GM23338 (cell line): Measurements from ENCODE around the gene SETD1A. TPM values are rescaled to one million over a fixed set of nuclear protein-coding genes. Genes with fewer than 3 reads are reported as not detected.

Experiments used
- ATAC-seq: fragments of 200-7000 bp; cut with Tn5 transposase; 3 replicates; pipeline ENCODE4 v1.9.1; 2020
- DNase-seq: peaks from one replicate; pipeline ENCODE4 v3.0.0-alpha.2; 2015; ENCODE audit warnings: low spot score
- H2AFZ ChIP-seq: fragments of 200-600 bp; sonication (generic); 2 replicates; pipeline ENCODE4 v1.8.0; 2016; ENCODE audit warnings: antibody characterized with exemption, mild to moderate bottlenecking, moderate library complexity
- H3F3A ChIP-seq: fragments of 200-600 bp; sonication (generic); replicated peaks from 2 replicates; pipeline ENCODE4 v1.8.0; 2017; ENCODE audit warnings: antibody characterized with exemption, mixed run types, low read depth
- H3K27ac ChIP-seq: fragments of 200-600 bp; sonication (generic); 2 replicates; pipeline ENCODE4 v1.6.1; 2016; ENCODE audit warnings: low read depth
- H3K27me3 ChIP-seq: fragments of 200-600 bp; sonication (generic); 2 replicates; pipeline ENCODE4 v1.8.0; 2016; ENCODE audit warnings: mild to moderate bottlenecking, mixed run types, moderate library complexity; ENCODE audit not compliant: insufficient read depth
- H3K36me3 ChIP-seq: fragments of 200-600 bp; sonication (generic); 2 replicates; pipeline ENCODE4 v1.8.0; 2016; ENCODE audit warnings: mild to moderate bottlenecking; ENCODE audit not compliant: insufficient read depth
- H3K4me1 ChIP-seq: fragments of 200-600 bp; sonication (generic); 2 replicates; pipeline ENCODE4 v1.8.0; 2016; ENCODE audit warnings: mild to moderate bottlenecking, moderate library complexity; ENCODE audit not compliant: insufficient read depth
- H3K4me2 ChIP-seq: fragments of 200-600 bp; sonication (generic); 2 replicates; pipeline ENCODE4 v1.7.1; 2017; ENCODE audit warnings: mixed run types
- H3K4me3 ChIP-seq: fragments of 200-600 bp; sonication (generic); 2 replicates; pipeline ENCODE4 v1.6.1; 2016; ENCODE audit warnings: mixed run types
- H3K79me2 ChIP-seq: fragments of 200-600 bp; sonication (generic); replicated peaks from 2 replicates; pipeline ENCODE4 v1.8.0; 2017; ENCODE audit warnings: mild to moderate bottlenecking; ENCODE audit not compliant: insufficient read depth
- H3K9me2 ChIP-seq: fragments of 200-600 bp; sonication (generic); 2 replicates; pipeline ENCODE4 v1.8.0; 2017; ENCODE audit not compliant: insufficient read depth
- H4K20me1 ChIP-seq: fragments of 200-600 bp; sonication (generic); replicated peaks from 2 replicates; pipeline ENCODE4 v1.8.0; 2017; ENCODE audit warnings: mild to moderate bottlenecking; ENCODE audit not compliant: insufficient read depth
- H3K27ac Mint-ChIP-seq: 2 replicates; pipeline ENCODE4 v1.8.0; 2020; ENCODE audit warnings: inconsistent platforms, mild to moderate bottlenecking, moderate library complexity, mixed read lengths
- H3K27me3 Mint-ChIP-seq: 3 replicates; pipeline ENCODE4 v1.8.0; 2022; ENCODE audit warnings: low read depth, mild to moderate bottlenecking, moderate library complexity, mixed read lengths, inconsistent platforms; ENCODE audit not compliant: insufficient read depth, poor library complexity
- H3K36me3 Mint-ChIP-seq: 3 replicates; pipeline ENCODE4 v1.8.0; 2021; ENCODE audit warnings: low read depth, mild to moderate bottlenecking, inconsistent platforms, moderate library complexity, mixed read lengths
- H3K4me1 Mint-ChIP-seq: 3 replicates; pipeline ENCODE4 v1.8.0; 2020; ENCODE audit warnings: mild to moderate bottlenecking, inconsistent platforms, mixed read lengths
- H3K4me3 Mint-ChIP-seq: 3 replicates; pipeline ENCODE4 v1.8.0; 2021; ENCODE audit warnings: moderate library complexity, mild to moderate bottlenecking, inconsistent platforms, mixed read lengths
- H3K9me3 Mint-ChIP-seq: 3 replicates; pipeline ENCODE4 v1.8.0; 2020; ENCODE audit warnings: moderate library complexity, mild to moderate bottlenecking, inconsistent platforms, mixed read lengths
- EZH2 ChIP-seq: fragments of 200-600 bp; sonication (generic); IDR thresholded peaks from one replicate; pipeline ENCODE4 v1.8.0; 2017; ENCODE audit warnings: antibody characterized with exemption, mild to moderate bottlenecking, low read depth; ENCODE audit not compliant: unreplicated experiment
- EZH2phosphoT487 ChIP-seq: fragments of 200-600 bp; sonication (generic); IDR thresholded peaks from one replicate; pipeline ENCODE4 v1.8.1; 2018; ENCODE audit warnings: antibody characterized with exemption; ENCODE audit not compliant: unreplicated experiment
- NANOG ChIP-seq: IDR thresholded peaks from 2 replicates; pipeline ENCODE4 v1.6.1; 2016; ENCODE audit warnings: antibody characterized with exemption, borderline replicate concordance
- POLR2AphosphoS5 ChIP-seq: IDR thresholded peaks from 2 replicates; pipeline ENCODE4 v1.6.1; 2016; ENCODE audit warnings: antibody characterized with exemption, low read depth
- STAT1 ChIP-seq: IDR thresholded peaks from one replicate; pipeline ENCODE4 v1.6.1; 2016; ENCODE audit warnings: antibody characterized with exemption; ENCODE audit not compliant: unreplicated experiment
- ZNF114 ChIP-seq: fragments of 250-450 bp; sonication (Bioruptor Pico); IDR thresholded peaks from 2 replicates; pipeline ENCODE4 v1.5.0; 2020; ENCODE audit warnings: mild to moderate bottlenecking, moderate library complexity
- ZNF331 ChIP-seq: fragments of 250-450 bp; sonication (Bioruptor Pico); IDR thresholded peaks from 2 replicates; pipeline ENCODE4 v1.5.0; 2020; ENCODE audit warnings: low read depth, mild to moderate bottlenecking, moderate library complexity
- polyA plus RNA-seq: library from polyadenylated mRNA; unstranded; fragments of >200 nt; fragmentation: Nextera tagmentation; extraction: Ambion mirVana; gene quantifications from 2 replicates; pipeline ENCODE4 v1.2.1, GENCODE V29; 2016
- total RNA-seq: library from RNA; depleted of rRNA; stranded (reverse); fragments of >200 nt; shearing (Covaris generic); gene quantifications from 2 replicates; pipeline ENCODE4 v1.2.3, GENCODE V29; 2014
- TF ChIP-seq, protein P1 (sequence below): IDR thresholded peaks from 2 replicates; pipeline ENCODE4 v1.6.1; 2016; ENCODE audit warnings: antibody characterized with exemption
- TF ChIP-seq, protein P2 (sequence below): IDR thresholded peaks from one replicate; pipeline ENCODE4 v1.6.1; 2018; ENCODE audit warnings: antibody characterized with exemption; ENCODE audit not compliant: unreplicated experiment
- TF ChIP-seq, protein P3 (sequence below): fragments of 250-450 bp; sonication (Bioruptor Pico); IDR thresholded peaks from 2 replicates; pipeline ENCODE4 v1.5.0; 2020; ENCODE audit warnings: mild to moderate bottlenecking, moderate library complexity
- TF ChIP-seq, protein P4 (sequence below), 2 experiments: fragments of 200-600 bp in 1 of 2; sonication (generic) in 1 of 2; conservative IDR thresholded peaks; 2 replicates each; pipeline versions ENCODE4 v1.5.1 to v1.6.1; 2016 to 2017; ENCODE audit warnings: antibody characterized with exemption in 2 of 2, low read depth in 2 of 2, mild to moderate bottlenecking in 2 of 2, moderate library complexity in 1 of 2

The SETD1A gene
- total and polyA plus RNA-seq, 2 experiments from 2014 or later, result 10.8 to 21.9 TPM

DNA sequence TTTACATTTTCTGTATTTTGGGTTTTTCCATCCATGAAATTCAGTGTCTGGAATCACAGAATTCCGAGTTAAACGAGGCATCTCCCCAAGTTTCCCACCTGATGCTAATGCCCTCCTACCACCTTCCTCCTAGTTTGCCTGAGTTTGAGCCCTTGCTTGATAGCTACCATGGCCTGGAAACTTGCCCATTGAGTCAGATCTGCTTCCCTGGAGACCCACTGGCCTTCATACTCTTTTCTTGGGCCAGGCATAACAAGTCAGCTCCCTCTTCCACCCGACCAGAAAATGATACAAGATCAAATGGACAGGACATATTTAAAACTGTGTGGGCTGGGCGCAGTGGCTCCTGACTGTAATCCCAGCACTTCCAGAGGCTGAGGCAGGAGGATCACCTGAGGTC lies 10.2 kb downstream of the SETD1A start:
- Mint-ChIP-seq H3K36me3 (peaks cover 88% of the 10 kb centered on the region), H3K4me1 (no peaks in the 10 kb centered on the region; the same call in 2 of the 3 replicates), H3K9me3 (no peaks in the 10 kb centered on the region), H3K4me3 (no peak overlapping the region), H3K27me3 (peaks cover 9% of the 10 kb centered on the region), H3K27ac (no peak overlapping the region)
- Histone ChIP-seq H3K27ac (no peak overlapping the region), H3K4me3 (no peak overlapping the region), H4K20me1 (peaks cover 6% of the 10 kb centered on the region), H3K4me2 (no peak overlapping the region), H3K9me2 (no peaks in the 10 kb centered on the region), H3K27me3 (no peaks in the 10 kb centered on the region), H3F3A (no peaks in the 10 kb centered on the region), H3K79me2 (peaks cover 3% of the 10 kb centered on the region; the same call in 1 of the 2 replicates), H2AFZ (no peak overlapping the region), H3K36me3 (peaks cover 41% of the 10 kb centered on the region), H3K4me1 (no peaks in the 10 kb centered on the region)
- ATAC-seq (no peak), DNase-seq (no peak)
- TF ChIP-seq ZNF331 (CRISPR knock-in tag) (no peak), NANOG (no peak), STAT1 (no peak), ZNF114 (CRISPR knock-in tag) (no peak), EZH2phosphoT487 (no peak), POLR2AphosphoS5 (no peak), EZH2 (no peak)
- TF ChIP-seq, protein P1, sequence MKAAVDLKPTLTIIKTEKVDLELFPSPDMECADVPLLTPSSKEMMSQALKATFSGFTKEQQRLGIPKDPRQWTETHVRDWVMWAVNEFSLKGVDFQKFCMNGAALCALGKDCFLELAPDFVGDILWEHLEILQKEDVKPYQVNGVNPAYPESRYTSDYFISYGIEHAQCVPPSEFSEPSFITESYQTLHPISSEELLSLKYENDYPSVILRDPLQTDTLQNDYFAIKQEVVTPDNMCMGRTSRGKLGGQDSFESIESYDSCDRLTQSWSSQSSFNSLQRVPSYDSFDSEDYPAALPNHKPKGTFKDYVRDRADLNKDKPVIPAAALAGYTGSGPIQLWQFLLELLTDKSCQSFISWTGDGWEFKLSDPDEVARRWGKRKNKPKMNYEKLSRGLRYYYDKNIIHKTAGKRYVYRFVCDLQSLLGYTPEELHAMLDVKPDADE, result no peak
- TF ChIP-seq, protein P2, sequence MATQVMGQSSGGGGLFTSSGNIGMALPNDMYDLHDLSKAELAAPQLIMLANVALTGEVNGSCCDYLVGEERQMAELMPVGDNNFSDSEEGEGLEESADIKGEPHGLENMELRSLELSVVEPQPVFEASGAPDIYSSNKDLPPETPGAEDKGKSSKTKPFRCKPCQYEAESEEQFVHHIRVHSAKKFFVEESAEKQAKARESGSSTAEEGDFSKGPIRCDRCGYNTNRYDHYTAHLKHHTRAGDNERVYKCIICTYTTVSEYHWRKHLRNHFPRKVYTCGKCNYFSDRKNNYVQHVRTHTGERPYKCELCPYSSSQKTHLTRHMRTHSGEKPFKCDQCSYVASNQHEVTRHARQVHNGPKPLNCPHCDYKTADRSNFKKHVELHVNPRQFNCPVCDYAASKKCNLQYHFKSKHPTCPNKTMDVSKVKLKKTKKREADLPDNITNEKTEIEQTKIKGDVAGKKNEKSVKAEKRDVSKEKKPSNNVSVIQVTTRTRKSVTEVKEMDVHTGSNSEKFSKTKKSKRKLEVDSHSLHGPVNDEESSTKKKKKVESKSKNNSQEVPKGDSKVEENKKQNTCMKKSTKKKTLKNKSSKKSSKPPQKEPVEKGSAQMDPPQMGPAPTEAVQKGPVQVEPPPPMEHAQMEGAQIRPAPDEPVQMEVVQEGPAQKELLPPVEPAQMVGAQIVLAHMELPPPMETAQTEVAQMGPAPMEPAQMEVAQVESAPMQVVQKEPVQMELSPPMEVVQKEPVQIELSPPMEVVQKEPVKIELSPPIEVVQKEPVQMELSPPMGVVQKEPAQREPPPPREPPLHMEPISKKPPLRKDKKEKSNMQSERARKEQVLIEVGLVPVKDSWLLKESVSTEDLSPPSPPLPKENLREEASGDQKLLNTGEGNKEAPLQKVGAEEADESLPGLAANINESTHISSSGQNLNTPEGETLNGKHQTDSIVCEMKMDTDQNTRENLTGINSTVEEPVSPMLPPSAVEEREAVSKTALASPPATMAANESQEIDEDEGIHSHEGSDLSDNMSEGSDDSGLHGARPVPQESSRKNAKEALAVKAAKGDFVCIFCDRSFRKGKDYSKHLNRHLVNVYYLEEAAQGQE, result no peak
- TF ChIP-seq, protein P3, sequence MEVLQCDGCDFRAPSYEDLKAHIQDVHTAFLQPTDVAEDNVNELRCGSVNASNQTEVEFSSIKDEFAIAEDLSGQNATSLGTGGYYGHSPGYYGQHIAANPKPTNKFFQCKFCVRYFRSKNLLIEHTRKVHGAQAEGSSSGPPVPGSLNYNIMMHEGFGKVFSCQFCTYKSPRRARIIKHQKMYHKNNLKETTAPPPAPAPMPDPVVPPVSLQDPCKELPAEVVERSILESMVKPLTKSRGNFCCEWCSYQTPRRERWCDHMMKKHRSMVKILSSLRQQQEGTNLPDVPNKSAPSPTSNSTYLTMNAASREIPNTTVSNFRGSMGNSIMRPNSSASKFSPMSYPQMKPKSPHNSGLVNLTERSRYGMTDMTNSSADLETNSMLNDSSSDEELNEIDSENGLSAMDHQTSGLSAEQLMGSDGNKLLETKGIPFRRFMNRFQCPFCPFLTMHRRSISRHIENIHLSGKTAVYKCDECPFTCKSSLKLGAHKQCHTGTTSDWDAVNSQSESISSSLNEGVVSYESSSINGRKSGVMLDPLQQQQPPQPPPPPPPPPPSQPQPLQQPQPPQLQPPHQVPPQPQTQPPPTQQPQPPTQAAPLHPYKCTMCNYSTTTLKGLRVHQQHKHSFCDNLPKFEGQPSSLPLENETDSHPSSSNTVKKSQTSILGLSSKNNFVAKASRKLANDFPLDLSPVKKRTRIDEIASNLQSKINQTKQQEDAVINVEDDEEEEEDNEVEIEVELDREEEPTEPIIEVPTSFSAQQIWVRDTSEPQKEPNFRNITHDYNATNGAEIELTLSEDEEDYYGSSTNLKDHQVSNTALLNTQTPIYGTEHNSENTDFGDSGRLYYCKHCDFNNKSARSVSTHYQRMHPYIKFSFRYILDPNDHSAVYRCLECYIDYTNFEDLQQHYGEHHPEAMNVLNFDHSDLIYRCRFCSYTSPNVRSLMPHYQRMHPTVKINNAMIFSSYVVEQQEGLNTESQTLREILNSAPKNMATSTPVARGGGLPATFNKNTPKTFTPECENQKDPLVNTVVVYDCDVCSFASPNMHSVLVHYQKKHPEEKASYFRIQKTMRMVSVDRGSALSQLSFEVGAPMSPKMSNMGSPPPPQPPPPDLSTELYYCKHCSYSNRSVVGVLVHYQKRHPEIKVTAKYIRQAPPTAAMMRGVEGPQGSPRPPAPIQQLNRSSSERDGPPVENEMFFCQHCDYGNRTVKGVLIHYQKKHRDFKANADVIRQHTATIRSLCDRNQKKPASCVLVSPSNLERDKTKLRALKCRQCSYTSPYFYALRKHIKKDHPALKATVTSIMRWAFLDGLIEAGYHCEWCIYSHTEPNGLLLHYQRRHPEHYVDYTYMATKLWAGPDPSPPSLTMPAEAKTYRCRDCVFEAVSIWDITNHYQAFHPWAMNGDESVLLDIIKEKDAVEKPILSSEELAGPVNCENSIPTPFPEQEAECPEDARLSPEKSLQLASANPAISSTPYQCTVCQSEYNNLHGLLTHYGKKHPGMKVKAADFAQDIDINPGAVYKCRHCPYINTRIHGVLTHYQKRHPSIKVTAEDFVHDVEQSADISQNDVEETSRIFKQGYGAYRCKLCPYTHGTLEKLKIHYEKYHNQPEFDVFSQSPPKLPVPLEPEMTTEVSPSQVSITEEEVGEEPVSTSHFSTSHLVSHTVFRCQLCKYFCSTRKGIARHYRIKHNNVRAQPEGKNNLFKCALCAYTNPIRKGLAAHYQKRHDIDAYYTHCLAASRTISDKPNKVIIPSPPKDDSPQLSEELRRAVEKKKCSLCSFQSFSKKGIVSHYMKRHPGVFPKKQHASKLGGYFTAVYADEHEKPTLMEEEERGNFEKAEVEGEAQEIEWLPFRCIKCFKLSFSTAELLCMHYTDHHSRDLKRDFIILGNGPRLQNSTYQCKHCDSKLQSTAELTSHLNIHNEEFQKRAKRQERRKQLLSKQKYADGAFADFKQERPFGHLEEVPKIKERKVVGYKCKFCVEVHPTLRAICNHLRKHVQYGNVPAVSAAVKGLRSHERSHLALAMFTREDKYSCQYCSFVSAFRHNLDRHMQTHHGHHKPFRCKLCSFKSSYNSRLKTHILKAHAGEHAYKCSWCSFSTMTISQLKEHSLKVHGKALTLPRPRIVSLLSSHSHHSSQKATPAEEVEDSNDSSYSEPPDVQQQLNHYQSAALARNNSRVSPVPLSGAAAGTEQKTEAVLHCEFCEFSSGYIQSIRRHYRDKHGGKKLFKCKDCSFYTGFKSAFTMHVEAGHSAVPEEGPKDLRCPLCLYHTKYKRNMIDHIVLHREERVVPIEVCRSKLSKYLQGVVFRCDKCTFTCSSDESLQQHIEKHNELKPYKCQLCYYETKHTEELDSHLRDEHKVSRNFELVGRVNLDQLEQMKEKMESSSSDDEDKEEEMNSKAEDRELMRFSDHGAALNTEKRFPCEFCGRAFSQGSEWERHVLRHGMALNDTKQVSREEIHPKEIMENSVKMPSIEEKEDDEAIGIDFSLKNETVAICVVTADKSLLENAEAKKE (CRISPR knock-in tag), result no peak
- TF ChIP-seq, protein P4, sequence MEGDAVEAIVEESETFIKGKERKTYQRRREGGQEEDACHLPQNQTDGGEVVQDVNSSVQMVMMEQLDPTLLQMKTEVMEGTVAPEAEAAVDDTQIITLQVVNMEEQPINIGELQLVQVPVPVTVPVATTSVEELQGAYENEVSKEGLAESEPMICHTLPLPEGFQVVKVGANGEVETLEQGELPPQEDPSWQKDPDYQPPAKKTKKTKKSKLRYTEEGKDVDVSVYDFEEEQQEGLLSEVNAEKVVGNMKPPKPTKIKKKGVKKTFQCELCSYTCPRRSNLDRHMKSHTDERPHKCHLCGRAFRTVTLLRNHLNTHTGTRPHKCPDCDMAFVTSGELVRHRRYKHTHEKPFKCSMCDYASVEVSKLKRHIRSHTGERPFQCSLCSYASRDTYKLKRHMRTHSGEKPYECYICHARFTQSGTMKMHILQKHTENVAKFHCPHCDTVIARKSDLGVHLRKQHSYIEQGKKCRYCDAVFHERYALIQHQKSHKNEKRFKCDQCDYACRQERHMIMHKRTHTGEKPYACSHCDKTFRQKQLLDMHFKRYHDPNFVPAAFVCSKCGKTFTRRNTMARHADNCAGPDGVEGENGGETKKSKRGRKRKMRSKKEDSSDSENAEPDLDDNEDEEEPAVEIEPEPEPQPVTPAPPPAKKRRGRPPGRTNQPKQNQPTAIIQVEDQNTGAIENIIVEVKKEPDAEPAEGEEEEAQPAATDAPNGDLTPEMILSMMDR (conservative IDR thresholded peaks at IDR 0.05; ENCODE audit: low read depth in 2 of 2), result no peak
